Mucosa of descending colon (tissue), 3 donors: Measurements from ENCODE around the gene TEX10. TPM values are rescaled to one million over a fixed set of nuclear protein-coding genes. Genes with fewer than 3 reads are reported as not detected.

Source experiments
- ATAC-seq: fragments of 200-7000 bp; cut with Tn5 transposase; one replicate; pipeline ENCODE4 v1.9.1; 2020; ENCODE audit warnings: mild to moderate bottlenecking, moderate library complexity
- DNase-seq, 3 donors: peaks; one replicate each; pipeline ENCODE4 v3.0.0-alpha.2; 2020
- H3K36me3 ChIP-seq: fragments of 200-600 bp; one replicate; pipeline ENCODE4 v1.8.0; 2021; ENCODE audit warnings: low read depth, mild to moderate bottlenecking
- H3K4me1 ChIP-seq: fragments of 200-600 bp; one replicate; pipeline ENCODE4 v1.8.0; 2021; ENCODE audit warnings: low read depth, mild to moderate bottlenecking
- H3K4me3 ChIP-seq: fragments of 200-600 bp; one replicate; pipeline ENCODE4 v1.8.0; 2021; ENCODE audit warnings: mild to moderate bottlenecking
- H3K9me3 ChIP-seq: fragments of 200-600 bp; one replicate; pipeline ENCODE4 v1.8.0; 2021; ENCODE audit warnings: mild to moderate bottlenecking
- intact Hi-C, 2 donors: fragments of 100-400 bp; cut with DNase I in 1 of 2; cut with micrococcal nuclease in 1 of 2; formaldehyde crosslinking; loops; one replicate each; pipeline versions ENCODE4 v1.11.0 to v1.11.1; 2022; cut with DNase I, micrococcal nuclease
- total RNA-seq, 3 donors: library from RNA; stranded (reverse); fragmentation: NEBNext Ultra II Directional in 2 of 3; extraction: Animal tissue kit (Norgen Biotek cat#: 25700) in 2 of 3; gene quantifications; one replicate each; pipeline versions ENCODE4 v1.2.1 to v1.2.4, GENCODE V29; 2021 to 2023
- TF ChIP-seq, protein P1 (sequence below): fragments of 200-600 bp; IDR thresholded peaks from one replicate; pipeline ENCODE4 v1.8.0; 2022; ENCODE audit warnings: antibody characterized with exemption, mild to moderate bottlenecking
- donor health status: DM: no; HTN: no; CAD: no; lungs with moderate emphysema.
- donor health status: DM: no; HTN: no; CAD: no.
- donor health status: DM: no; HTN: yes; CAD: no.

The TEX10 gene
- total RNA-seq, 3 donors from 2014 or later, result 8.1 to 11.6 (median 11.0) TPM

DNA sequence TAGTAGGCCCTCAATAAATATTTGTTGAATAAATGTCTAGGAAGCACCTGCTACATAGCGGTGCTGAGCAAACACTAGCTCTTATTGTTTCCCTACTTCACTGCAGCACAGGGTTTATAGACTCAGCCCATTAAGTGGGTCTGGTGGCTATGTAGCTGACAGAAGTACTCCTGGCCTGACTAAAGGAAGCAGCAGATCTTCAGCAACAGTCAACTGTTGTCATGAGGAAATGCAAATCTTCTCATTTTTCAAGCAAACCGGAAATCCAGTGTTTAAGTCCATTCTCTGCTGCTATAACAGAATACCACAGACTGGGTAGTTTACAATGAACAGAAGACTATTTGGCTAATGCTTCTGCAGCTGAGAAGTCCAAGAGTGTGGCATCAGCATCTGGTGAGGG lies 2.8 kb upstream of the TEX10 start:
- TF ChIP-seq, protein P1, sequence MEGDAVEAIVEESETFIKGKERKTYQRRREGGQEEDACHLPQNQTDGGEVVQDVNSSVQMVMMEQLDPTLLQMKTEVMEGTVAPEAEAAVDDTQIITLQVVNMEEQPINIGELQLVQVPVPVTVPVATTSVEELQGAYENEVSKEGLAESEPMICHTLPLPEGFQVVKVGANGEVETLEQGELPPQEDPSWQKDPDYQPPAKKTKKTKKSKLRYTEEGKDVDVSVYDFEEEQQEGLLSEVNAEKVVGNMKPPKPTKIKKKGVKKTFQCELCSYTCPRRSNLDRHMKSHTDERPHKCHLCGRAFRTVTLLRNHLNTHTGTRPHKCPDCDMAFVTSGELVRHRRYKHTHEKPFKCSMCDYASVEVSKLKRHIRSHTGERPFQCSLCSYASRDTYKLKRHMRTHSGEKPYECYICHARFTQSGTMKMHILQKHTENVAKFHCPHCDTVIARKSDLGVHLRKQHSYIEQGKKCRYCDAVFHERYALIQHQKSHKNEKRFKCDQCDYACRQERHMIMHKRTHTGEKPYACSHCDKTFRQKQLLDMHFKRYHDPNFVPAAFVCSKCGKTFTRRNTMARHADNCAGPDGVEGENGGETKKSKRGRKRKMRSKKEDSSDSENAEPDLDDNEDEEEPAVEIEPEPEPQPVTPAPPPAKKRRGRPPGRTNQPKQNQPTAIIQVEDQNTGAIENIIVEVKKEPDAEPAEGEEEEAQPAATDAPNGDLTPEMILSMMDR, result no peak
- no peak overlapping the region for H3K4me3 ChIP-seq
- no peaks in the 10 kb centered on the region for H3K36me3 ChIP-seq
- DNase-seq, result no peak
- H3K4me1 ChIP-seq, result peaks cover 11% of the 10 kb centered on the region
- intact Hi-C loops, result no loop called here
- no peak for ATAC-seq
- H3K9me3 ChIP-seq, result no peaks in the 10 kb centered on the region

DNA sequence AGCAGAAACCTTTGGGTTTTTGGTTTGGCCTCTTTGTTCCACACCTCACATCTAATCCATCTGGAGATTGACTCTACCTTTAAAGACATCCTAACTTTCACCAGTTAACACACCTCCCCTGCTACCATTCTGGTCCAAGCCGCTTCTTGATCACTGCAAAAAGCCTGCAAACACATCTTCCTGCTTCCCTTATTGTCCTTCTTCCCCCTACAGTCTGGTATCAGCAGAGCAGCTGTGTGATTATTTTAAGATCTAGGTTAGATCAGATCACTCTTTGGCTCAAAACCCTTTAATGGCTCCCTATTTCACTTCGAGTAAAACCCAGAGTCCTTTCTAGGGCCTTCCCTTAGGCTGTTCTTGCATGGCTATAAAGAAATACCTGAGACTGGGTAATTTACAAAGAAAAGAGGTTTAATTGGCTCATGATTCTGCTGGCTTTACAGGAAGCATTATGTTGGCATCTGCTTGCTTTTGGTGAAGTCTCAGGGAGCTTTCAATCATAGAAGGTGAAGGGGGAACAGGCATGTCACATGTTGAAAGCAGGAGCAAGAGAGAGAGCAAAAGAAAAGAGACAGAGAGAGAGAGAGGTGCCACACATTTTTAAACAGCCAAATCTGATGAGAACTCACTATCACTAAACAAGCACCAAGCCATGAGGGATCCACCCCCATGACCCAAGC lies 1.5 kb upstream of the TEX10 start:
- H3K4me3 ChIP-seq, result no peak overlapping the region
- ATAC-seq (no peak), DNase-seq (no peak)
- H3K36me3 ChIP-seq, result no peaks in the 10 kb centered on the region
- TF ChIP-seq, protein P1, result no peak
- intact Hi-C loops, result no loop called here
- H3K9me3 ChIP-seq, result no peaks in the 10 kb centered on the region
- peaks cover 12% of the 10 kb centered on the region for H3K4me1 ChIP-seq

DNA sequence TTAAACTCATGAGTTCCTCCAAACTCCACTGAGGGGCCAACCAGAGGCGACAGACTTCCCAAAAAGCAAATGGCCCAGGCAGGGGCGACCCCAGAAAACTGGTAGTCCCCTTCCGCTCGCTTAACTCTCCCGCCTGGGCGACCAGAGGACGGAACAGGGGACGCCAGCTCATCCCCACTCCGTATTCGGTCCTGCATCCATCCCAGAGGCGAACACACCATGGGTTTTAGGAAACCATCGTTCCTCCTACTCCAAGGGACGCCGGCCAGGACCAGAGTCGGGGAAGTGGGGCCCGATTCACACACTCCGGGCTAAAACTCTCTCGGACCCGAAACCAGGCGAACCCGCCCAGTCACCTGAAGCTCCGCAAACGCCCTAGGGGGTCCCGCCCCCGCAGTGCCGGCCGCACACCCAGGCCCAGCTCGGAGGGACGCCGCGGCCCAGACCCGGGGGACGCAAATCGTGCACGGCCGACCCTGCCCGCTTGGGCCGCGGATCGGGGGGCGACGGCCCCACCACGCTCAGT lies 478 bp downstream of the TEX10 start:
- Histone ChIP-seq H3K36me3 (no peaks in the 10 kb centered on the region), H3K4me1 (peaks cover 12% of the 10 kb centered on the region), H3K9me3 (no peaks in the 10 kb centered on the region), H3K4me3 (peak overlapping the region; percentile 95)
- intact Hi-C loops, result no loop called here
- peak; percentile 65 for ATAC-seq
- TF ChIP-seq, protein P1, result no peak
- DNase-seq, result peak in 2 of 3 donors; percentile 26 to 63

DNA sequence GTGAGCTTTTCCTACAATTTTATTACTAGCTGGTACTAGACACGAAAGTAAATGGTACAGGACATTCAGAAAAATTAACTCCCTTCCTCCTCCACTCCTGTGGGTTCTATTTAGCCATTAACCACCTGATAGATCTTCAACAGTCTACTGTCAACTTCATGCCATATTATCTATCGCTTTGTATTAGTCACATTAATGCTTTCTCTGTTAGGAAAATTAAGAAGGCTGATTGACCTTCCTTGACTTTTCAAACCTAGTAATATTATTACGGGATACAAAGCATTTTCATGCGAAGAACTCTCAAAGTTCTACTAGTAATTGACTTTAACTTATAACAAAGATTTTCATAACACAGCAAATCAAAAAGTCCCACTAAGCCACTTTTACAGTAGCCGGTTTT lies 1.2 kb downstream of the TEX10 start:
- TF ChIP-seq, protein P1, result no peak
- no peak for ATAC-seq
- H3K9me3 ChIP-seq, result no peaks in the 10 kb centered on the region
- no peaks in the 10 kb centered on the region for H3K36me3 ChIP-seq
- peaks cover 12% of the 10 kb centered on the region for H3K4me1 ChIP-seq
- intact Hi-C loops, result no loop called here
- H3K4me3 ChIP-seq, result no peak overlapping the region
- DNase-seq, result no peak

DNA sequence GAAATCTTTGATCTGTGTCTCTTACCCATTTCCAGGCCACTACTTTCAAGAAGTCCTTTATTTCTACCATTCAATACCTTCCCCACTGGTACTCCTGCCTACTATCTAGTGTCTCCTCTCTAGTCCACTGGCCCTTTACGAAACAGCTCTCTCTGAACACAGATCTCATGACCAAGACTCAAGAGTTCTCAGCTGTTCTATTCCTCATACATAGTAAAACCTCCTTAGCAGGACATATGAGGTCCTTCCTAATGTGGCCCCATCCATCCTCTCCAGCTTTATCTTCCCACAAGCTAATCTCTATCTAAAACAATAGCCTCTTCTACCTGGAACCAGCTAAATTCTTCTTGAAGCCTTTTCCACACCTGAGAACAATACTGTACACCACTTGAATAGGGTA lies 2.6 kb downstream of the TEX10 start:
- Histone ChIP-seq H3K9me3 (no peaks in the 10 kb centered on the region), H3K36me3 (no peaks in the 10 kb centered on the region), H3K4me3 (no peak overlapping the region), H3K4me1 (peaks cover 12% of the 10 kb centered on the region)
- TF ChIP-seq, protein P1, result no peak
- DNase-seq, result no peak
- ATAC-seq, result no peak
- intact Hi-C loops, result no loop called here
